AML-193 (cell line): ENCODE measurements around the gene CHCHD6.
A peak's percentile ranks its signal among the peaks of the same experiment; 100 is the strongest.

ENCODE experiments used
- DNase-seq, 2 experiments: peaks; one replicate each; lab custom pipeline; 2025; lab: John Stamatoyannopoulos, UW

CHCHD6 gene

GRCh38 chr3:126895178-126896066, 191.4 kb downstream of the CHCHD6 start:
- DNase-seq: no peak

- no peak for DNase-seq
Measured at GRCh38 chr3:126896067-126896441, 192.0 kb downstream of the CHCHD6 start.

GRCh38 chr3:126896968-126897367, 192.9 kb downstream of the CHCHD6 start:
- DNase-seq: no peak

DNA sequence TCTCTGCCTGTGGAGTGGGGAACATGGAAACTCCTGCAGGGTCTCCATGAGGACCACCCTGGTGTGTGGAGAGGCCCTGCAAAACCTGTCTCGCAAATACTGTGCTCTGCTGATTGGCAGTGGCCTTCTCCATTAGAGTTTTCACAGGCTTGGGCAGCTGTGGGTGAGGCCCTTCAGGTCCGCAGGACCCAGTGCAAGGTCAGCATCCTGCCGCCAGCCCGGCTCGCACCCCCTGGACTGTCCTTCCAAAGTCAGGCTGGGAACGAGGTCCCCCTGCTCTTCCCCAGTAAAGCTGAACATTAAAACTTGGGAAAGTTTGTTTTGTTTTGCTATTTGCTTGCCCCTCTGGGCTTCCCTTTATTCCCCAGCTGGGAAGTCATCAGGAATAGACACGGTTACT, 193.9 kb downstream of the CHCHD6 start:
- DNase-seq: no peak

DNA sequence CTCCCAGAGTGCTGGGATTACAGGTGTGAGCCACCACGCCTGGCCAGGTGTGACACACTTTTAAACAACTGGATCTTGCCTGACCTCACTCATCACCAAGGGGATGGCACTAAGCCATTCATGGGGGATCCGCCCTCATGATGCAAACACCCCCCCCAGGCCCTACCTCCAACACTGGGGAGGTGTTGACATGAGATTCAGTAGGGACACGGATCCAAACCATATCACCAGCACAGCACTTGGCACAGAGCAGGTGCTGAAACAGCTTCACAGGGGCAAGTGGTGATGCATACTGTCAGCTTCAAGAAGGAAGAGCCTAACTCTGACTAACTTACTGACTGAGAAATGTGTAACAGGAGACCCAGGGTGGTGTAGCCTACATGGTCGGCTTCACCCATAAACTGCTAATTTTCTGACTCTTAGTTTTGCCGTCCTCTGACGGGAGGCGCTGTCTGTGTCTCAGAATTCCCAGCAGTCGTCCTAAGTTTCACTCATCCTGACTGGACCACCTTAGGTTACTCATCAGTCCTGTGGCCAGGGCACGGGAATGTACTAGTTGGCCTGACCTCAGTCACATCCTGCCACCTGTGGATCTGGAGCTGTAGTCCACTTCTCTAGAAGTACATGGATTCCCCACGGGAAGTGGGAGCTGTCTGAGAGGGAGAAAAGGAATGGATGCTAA, 197.0 kb downstream of the CHCHD6 start:
- DNase-seq: no peak

DNA sequence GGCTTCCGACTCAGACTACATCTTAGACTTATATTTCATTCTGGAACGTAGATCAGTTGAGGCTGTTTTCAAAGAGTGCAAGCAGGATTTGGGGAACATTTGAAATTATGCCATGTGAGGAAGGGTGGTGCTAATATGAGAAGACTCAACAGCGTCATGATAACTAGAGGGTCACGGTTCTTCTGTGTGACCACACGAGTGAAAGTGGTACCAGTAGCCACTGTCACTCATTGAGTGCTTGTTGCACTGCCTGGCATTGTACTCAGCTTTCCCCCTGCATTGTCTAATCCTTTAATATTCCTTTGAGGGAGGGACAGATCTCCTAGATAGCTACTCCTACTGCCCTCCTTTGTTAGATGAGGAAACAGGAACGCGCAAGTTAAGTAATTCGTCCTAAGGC, 197.6 kb downstream of the CHCHD6 start:
- no peak for DNase-seq

DNA sequence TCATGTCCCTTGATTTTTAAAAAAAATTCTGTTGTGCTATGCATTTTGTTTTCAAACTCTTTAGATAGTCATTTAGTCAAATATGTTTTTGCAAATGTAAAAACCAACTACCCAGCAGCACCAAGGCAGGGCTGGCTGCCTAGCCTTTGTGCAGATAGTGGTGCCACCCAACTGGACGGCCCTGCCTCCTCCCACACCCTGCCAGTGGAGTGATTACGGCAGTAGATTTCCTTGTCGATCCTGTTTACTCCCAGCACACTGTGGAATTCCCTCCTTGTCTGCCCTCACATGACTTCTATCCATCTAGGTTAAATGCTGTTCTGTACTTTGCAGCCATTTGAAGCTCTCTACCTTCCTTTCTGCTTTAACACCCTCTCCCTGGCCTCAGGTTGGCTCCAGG, 199.5 kb downstream of the CHCHD6 start:
- DNase-seq: no peak

DNA sequence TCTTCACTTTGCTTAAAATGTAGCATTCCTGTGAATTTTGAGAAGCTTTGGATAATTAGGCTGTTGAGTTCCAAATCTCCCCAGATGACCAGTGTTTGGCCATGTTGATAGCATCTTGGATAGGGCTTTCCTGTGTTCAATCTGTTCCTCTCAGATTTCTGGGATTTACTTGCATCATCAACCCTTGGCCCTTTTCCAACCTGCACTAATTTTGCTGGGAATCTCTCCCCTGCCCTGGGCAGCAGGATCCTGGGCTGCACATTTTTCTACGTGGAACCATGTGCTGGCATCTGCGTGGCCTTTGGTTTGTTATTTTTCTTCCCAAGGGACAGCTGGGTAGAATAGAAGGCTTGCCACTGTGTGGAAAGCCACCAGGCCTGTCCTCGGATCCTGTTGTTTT, 203.5 kb downstream of the CHCHD6 start:
- DNase-seq: no peak

DNA sequence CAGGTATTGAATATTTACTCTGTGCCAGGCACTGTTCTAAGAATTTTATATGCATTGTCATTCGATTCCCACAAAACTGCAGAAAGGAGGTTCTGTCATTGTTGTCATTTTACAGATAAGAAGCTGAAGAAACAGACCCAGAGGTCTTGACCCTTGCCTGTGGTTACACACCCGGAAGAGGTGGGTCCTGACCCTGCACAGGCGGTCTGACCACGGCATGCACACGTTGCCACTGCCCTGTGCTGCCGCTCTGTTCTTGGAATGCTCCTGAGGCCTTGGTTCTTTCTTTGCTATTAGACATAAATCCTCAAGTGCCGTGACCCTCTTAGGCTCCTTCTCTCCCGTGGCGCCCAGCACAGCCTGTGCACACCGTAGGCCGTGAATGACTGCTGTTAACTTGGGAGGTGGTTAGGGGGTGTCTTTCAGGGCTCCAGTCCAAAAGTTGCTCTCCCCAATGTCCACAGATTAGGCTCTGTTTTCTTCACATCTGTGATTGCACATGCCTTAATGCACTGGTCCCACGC, 204.8 kb downstream of the CHCHD6 start:
- no peak for DNase-seq

- no peak for DNase-seq
Measured at GRCh38 chr3:126910231-126910630, 206.2 kb downstream of the CHCHD6 start.

GRCh38 chr3:126911162-126912026, 207.4 kb downstream of the CHCHD6 start:
- DNase-seq: peak; percentile 96

- no peak for DNase-seq
Measured at GRCh38 chr3:126912027-126912422, 208.0 kb downstream of the CHCHD6 start.

DNA sequence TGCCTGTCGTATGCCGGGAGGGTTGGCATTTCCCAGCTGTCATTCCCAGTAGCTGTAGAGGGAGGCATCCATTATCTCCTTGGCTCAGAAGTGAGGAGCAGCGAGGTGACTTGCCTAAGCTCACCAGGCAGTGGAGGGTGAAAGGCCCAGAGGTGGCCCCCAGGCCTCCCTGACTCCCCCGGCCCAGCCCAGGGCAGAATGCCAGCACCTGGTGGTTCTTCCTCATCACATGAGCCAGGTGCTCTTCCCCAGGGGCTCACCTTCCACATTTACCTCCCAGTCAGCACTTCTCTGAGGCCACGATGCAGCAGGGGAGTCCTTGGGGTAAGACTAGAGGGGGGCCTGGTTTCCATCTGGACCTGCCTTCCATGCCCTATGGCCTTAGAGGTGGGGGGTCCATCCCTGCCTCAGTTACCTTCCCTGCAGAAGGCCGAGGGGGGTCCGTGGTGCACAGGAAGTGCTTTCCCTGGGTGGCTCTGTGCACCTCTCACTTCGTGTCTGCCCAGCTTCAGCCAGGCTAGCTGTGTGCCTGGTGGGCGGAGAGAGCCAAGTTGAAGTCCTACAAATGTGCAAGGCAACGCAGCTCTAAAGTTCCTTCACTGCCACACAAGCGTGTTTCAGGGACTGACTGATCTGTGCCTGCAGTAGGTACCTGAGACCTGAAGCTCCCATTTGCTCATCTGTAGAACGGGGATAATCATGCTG, 208.6 kb downstream of the CHCHD6 start:
- DNase-seq: no peak

DNA sequence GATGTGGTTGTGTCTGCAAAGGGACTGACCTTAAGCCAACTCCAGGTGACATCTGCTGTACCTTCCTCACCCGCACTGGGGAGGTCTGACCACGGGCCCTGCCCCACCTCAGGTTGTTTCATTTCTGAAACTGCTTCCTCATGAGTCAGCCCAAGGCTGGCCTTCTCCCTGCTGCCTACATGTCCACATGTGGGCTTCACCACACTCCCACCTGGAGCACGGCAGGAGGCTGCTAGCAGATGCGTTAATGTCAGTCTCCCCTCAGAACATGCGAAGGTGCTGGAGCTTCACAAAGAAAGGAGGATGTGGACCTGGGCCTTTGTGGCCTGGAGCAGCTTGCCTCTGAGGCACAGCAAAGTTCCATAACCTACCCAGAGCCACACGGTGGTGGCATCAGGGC, 209.5 kb downstream of the CHCHD6 start:
- DNase-seq: no peak

DNA sequence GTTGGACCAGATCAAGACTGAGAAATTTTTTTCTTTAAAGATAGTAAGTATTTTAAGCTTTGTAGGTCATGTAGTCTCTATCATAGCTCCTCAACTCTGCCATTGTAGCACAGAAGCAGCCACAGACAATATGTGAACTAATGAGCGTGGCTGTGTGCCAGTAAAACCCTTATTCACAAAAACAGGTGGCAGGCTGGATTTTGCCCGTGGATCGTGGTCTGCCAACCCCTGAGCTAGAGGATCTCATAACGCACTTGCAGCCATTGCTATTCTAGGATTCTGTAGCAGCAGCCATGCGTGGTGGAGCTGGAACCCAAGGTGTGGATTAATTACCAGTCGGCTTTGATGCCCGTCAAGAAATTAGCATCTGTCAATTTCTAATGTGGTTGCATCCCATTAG, 210.2 kb downstream of the CHCHD6 start:
- no peak for DNase-seq

GRCh38 chr3:126915015-126915414, 211.0 kb downstream of the CHCHD6 start:
- DNase-seq: no peak

DNA sequence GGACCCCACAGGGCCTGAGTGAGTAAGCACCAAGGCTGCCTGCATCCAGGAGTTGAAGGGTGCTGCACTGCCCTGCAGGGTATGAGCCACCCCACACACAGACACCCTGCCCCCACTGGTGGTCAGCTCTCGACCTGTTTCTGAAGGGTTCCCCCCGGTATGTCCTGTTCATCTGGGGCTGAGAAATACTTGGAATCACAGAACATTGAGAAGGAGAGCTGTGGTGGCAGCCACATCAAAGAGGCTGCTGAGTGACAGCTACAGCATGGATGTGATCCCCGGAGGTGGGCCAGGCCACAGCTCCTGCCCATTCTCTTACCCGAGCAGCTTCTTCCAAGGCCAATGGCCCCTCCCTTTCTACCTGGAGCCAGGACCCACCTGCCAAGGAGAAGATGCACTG, 212.5 kb downstream of the CHCHD6 start:
- no peak for DNase-seq

DNA sequence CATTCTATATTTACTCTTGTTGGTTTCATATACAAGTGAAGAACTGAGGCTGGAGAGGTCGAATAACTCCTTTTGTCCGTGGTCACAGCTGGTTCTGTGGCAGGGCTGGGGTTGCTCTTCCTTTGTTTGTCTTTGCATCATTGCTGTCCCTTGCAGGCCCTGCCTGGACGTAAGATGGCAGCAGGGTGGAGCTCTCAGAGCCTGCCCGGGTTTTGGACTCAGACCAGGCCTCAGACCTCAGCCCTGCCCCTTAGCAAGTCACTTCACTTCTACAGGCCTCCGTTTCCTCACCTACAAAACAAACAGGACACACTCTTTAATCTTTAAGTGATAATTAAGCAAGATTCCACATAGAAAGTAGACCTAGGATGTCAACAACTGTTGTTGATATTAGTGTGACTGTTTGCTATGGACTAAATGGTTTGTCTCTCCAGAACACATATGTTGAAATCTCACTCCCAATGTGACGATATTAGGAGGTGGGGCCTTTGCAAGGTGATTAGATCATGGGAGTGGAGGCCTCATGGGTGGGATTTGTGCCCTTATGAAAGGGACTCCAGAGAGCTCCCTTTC, 213.3 kb downstream of the CHCHD6 start:
- no peak for DNase-seq

GRCh38 chr3:126918355-126918821, 214.3 kb downstream of the CHCHD6 start:
- peak; percentile 45 to 56 for DNase-seq

GRCh38 chr3:126921085-126921824, 217.2 kb downstream of the CHCHD6 start:
- DNase-seq: no peak
